Stimulated activated CD4-positive, alpha-beta T cell treated with anti-CD3 and anti-CD28 coated beads, Interleukin-15, amount 100 ng/mL, for 48 hours (primary cell): ENCODE data around the gene UNC5CL.
"Not testable (repeated sequence)": the region's sequence is repeated elsewhere in the genome, so short reads cannot be mapped to it uniquely, and the experiment has no call there.

Experiments used
- DNase-seq, 2 donors: peaks; one replicate each; pipeline ENCODE4 v3.0.0-alpha.2; 2020; ENCODE audit warnings: low read depth in 2 of 2

The UNC5CL gene

GRCh38 chr6:41038205-41038604 is 816 bp downstream of the UNC5CL start:
- DNase-seq = no peak

DNA sequence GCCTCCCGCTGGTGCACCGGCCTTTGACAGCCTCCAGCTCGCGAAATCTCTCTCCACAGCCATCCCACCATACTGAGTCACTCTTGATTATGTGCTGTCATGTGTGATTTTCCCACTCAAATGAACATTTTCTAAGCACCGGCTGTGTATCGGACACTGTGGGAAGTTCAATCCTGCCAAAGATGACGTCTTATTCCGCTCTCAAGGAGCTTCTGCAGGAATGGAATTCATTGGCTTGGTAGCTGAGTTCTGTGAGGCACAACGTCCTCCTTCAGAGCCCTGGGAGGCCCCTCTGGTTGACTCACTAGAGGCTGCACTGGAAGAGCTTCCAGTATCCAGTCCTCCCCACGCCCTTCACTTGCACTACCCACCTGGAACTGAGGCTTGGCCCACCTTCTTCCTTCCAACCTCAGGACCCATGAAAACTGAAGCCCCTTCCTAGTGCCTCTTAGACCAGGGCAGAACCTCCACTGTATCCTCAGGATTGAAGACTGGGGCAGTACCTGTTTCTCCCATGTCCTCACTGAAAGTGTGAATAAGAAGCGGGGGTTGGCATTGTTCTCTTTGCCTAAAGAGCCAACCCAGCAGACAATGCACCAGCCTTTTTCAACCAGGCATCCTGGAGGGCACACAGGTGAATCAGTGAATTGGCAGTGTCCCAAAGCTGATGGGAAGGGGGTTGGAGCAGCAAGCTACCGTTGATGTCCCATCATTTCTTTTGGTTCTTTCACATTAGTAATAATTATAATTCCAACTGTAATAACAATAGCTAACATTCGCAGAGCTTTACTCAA is 1.7 kb downstream of the UNC5CL start:
- DNase-seq = no peak

DNA sequence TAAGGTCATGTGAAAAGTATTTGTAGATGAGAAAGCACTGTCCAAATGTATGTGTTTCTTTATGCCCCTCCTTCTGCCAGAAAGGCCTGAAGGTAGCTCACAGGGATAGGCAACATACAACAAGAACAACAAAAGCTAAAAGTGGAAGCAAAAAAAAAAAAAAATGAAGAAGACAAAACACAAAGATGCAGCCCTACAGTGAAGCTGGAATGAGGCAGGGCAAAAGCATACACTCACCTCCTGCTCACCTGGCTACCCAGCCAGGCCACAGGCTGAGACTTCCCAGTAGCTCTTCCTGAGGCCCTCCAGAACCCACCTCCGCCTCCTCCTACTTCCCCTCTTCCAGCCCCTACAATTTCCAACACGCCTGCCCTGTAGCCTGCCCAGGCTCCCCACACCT is 2.4 kb downstream of the UNC5CL start:
- no peak for DNase-seq

DNA sequence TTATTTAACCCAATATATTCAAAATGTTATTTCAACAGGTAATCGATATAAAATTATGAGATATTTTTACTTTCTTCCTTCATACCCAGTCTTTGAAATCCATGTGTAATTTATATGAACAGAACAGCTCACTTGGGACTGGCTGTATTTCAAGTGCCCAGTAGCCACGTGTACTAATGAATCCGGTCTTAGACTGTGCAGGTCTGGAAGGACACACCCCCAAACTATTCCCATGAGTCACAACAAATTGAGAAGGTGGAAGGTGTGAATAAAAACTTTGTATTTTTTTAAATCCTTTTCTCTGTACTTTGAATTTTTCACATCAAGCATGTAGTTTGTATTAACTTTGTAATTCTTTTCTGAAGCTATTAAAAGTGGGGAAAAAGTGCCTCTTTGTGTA is 2.8 kb downstream of the UNC5CL start:
- DNase-seq = no peak

DNA sequence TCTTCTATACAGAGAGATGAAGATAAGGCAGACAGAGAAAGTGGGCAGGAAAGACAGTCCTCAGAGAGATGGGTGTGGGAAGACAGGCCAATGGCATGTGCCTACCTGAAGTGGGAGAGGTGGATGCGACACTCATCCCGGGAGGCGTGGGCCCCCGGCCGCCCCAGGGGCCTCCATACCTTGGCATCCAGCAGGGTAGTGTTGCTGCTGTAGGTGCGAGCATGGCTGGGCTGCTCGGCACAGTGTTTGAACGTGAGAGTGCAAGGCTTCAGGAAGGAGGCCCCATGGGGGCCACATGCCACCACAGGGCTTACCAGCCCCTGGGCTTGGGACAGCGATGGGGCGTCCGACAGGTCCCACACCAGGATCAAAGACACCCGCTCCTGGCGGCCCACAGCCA is 5.2 kb downstream of the UNC5CL start:
- no peak for DNase-seq

DNA sequence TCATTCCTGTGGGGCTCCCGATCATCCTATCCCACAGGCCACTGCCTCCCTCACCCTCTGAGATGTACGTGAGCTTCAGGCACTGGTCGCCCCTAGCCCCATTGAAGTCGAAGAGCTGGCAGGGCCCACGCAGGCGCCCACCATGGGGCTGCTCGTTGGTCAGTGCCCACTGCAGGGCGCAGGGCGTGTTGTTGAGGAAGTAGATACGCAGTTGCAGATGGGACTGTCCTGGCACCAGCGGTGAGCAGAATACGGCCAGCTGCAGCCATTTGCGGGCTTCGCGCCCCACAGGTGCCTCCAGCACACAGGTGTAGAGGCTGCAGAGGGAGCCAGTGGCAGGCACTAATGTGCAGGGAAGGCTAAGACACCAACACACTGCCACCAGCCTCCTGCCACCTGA is 6.2 kb downstream of the UNC5CL start:
- no peak for DNase-seq

GRCh38 chr6:41028561-41029412 is 10.2 kb downstream of the UNC5CL start:
- no peak for DNase-seq

GRCh38 chr6:41027799-41028560 is 11.0 kb downstream of the UNC5CL start:
- peak; percentile 41 to 69 for DNase-seq

GRCh38 chr6:41027241-41027640 is 11.8 kb downstream of the UNC5CL start:
- no peak for DNase-seq

DNA sequence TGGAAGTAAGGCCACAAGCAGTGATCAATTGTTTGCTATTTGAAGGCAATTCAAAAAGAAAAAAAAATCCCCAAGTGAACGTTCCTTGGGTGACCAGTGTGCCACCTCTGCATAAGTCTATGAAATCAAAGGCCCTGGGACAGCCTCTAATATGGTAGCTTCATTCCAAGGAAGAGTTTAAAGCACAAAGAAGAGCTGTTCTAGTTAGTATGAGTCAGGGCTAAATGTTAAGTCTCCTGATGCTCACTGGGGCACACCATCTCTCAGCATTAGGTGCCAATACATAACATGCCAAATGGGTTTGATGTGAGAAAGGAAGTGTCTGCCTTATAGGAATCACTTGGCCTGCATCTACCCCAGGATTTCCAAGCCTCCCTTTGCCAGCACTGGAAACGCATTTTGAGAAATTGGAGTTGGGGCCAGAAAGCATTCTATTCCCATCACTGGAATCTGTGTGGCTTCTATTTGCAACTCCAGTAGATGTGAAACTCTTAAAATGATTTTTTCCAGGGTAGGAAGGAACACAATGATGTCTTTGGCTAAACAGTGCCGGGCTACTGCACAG is 13.0 kb downstream of the UNC5CL start:
- DNase-seq = no peak

DNA sequence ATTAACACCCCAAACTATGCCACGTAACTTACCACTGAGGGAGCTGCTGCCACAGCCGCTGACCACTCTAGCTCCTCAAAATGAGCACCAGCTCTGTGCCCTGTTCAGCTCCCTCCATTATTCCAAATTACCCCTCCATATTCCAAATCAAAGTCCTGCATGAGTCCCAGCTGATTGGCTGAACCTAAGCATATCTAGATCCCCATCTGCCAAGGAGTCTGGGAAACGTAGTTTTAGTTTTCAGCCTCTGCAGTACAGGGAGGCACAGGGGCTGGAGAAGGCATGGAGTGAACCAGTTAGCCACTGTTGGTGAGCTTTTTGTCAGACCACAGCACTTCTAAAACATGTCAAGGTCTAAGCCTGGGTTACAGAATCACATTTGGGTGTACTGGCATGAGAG is 15.9 kb downstream of the UNC5CL start:
- DNase-seq = no peak

- DNase-seq = no peak
Measured at GRCh38 chr6:41022294-41022693, 16.7 kb downstream of the UNC5CL start.

DNA sequence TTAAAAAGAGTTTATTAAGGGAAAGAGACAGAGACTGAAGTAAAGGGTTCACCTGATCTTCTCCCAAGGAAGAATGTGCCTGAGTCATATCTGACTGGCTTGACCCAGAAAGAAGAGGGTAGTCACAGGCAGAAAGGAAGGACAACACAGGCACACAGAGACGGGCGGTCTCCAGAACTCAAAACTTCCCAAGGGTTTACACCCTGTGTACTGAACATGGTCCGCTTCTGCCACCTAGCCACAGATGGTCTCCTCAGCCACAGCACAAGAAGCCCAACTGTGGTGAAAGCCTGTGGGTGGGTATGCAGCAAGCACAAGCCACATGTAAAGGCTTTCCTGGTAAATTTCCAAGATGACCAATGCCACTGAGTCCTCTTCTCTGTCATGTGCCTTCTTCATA is 17.2 kb downstream of the UNC5CL start:
- DNase-seq = no peak

GRCh38 chr6:41017663-41018062 is 21.4 kb downstream of the UNC5CL start:
- DNase-seq = no peak

DNA sequence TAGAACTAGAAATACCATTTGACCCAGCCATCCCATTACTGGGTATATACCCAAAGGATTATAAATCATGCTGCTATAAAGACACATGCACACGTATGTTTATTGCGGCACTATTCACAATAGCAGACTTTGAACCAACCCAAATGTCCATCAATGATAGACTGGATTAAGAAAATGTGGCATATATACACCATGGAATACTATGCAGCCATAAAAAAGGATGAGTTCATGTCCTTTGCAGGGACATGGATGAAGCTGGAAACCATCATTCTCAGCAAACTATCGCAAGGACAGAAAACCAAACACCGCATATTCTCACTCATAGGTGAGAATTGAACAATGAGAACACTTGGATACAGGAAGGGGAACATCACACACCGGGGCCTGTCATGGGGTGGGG is 23.2 kb downstream of the UNC5CL start:
- not testable (repeated sequence) for DNase-seq

GRCh38 chr6:41014780-41015179 is 24.2 kb downstream of the UNC5CL start:
- no peak for DNase-seq

DNA sequence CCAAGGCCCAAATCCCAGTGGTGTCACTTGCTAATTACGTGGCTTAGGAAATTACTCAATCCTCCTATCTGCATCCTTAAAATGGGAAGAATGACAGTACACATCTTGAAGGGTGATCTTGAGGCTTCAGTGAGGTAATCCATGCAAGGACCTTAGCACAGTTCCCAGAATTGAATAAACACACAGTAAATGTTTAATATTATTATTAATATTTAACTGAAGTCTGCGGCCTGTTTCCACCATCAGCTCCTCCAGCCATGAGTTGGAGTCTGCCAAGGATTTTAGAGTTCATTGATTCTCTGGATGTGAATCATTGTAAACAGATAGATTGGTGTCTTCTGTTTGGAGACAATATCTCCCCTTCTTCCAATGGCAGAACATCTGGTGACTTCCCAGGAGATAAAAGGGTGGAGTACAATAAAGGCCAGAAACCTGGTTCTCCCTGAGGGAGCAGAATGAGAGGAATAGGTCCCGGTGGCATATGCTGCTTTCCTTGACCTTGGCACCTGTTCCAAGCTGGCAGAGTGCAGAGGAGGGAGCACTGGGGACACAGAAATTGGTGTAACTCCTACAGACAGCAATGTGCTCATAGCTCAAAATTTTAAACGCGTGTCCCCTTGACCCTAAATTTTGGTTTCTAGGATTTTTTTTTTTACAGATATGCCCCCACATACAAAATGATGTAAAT is 25.4 kb downstream of the UNC5CL start:
- DNase-seq = no peak

DNA sequence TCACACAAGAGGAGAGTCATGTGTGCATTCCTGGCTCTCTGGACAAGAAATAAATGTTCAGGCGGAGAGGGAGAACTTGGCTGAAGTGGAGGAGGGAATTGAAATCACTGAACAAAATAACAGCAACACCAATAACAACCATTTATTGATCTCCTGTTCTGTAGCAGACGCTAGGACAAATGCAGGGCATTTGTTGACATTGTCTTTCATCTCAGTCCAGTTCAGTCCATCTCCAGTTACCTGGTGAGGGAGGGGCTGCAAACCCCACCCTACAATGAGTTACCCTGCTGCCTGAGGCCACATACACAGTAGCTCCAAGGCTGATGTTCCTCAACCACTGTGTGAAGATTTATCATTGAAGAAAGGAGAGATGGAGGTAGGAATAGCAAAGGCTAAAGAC is 27.3 kb downstream of the UNC5CL start:
- DNase-seq = no peak

- no peak for DNase-seq
Measured at GRCh38 chr6:41009669-41010068, 29.4 kb downstream of the UNC5CL start.

DNA sequence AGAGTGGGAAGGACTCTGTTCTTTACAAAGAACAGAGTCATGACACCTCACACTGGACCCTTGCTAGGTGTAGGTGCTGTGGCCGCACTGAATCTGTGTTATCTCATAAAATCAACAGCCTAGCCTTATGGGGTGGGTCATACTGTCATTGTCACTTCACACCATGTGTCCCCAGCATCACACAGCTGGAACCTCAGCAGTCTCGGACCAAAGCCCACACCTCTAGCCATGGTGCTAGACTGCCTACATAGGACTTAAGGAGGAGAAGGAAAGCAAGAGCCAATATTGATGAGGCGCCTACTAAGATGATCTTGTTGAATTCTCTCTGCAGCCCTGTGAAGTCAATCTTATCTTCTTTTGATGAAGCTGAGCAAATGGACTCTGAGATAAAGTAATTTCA is 31.0 kb downstream of the UNC5CL start:
- DNase-seq = no peak

DNA sequence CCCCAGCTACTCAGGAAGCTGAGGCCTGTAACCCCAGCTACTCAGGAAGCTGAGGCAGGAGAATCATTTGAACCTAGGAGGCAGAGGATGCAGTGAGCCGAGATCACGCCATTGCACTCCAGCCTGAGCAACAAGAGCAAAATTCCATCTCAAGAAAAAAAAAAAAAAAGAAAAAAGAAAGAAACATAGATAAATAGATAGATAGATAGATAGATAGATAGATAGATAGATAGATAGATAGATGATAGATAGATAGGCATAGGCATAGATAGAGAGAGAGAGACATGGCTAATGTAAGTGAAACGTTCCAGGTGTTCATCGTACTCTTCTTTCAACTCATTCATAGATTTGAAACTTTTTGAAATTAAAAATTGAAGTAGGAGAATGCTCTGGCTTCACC is 32.0 kb downstream of the UNC5CL start:
- DNase-seq = not testable (repeated sequence)
